HepG2 (cell line): Measurements from ENCODE around the gene LITAF. TPM values are rescaled to one million over a fixed set of nuclear protein-coding genes. Genes with fewer than 3 reads are reported as not detected.

ENCODE experiments used
- ATAC-seq: fragments of 200-7000 bp; cut with Tn5 transposase; 3 replicates; pipeline ENCODE4 v1.9.1; 2020; ENCODE audit warnings: mild to moderate bottlenecking, moderate library complexity
- BruUV-seq: library from RNA; stranded (reverse); fragments of 400-500 nt; replicated peaks from 2 replicates; lab custom pipeline; 2021; lab: Mats Ljungman, UMichigan
- CTCF ChIA-PET: fragments of 300-600 bp; formaldehyde crosslinking; extraction: SDS; loops from one replicate; lab custom pipeline; 2021; ENCODE audit warnings: low total read pairs, inconsistent platforms, low intra/inter-chr PET ratio; lab: Yijun Ruan, JAX
- POLR2A ChIA-PET: fragments of 350-600 bp; sonication (Branson Sonifier 250); formaldehyde crosslinking; loops from one replicate; lab custom pipeline; 2020; ENCODE audit warnings: antibody characterized with exemption, inconsistent platforms; lab: Yijun Ruan, JAX
- DNase-seq: peaks from one replicate; pipeline ENCODE4 v3.0.0-alpha.2; 2015; ENCODE audit warnings: low spot score
- FAIRE-seq: peaks from 3 replicates; lab custom pipeline; 2011; peaks lifted over from hg19 to GRCh38; lab: Jason Lieb, UNC
- H2AFZ ChIP-seq: one replicate; pipeline ENCODE4 v1.6.1; 2011; ENCODE audit warnings: low read length, inconsistent platforms
- H3K27ac ChIP-seq: fragments of 300-600 bp; 3 replicates; pipeline ENCODE4 v1.8.0; 2011; ENCODE audit warnings: mixed run types, mild to moderate bottlenecking, mixed read lengths, low read length, inconsistent platforms; ENCODE audit not compliant: insufficient read depth; ENCODE audit errors: extremely low read length
- H3K27me3 ChIP-seq, 2 experiments: fragments of 200-600 bp in 1 of 2; 2 replicates in 1 of 2; 3 replicates in 1 of 2; pipeline versions ENCODE4 v1.6.0 to v1.8.0; 2011; ENCODE audit warnings: low read length in 2 of 2, mild to moderate bottlenecking in 2 of 2, moderate library complexity in 2 of 2, inconsistent platforms in 1 of 2; ENCODE audit not compliant: insufficient read depth in 2 of 2, control insufficient read depth in 1 of 2
- H3K36me3 ChIP-seq, 2 experiments: fragments of 200-600 bp in 1 of 2; replicated peaks in 1 of 2; 2 replicates in 1 of 2; 3 replicates in 1 of 2; pipeline versions ENCODE4 v1.5.1 to v1.8.0; 2011; ENCODE audit warnings: low read length in 2 of 2, inconsistent platforms in 1 of 2; ENCODE audit not compliant: insufficient read depth in 2 of 2, control insufficient read depth in 1 of 2
- H3K4me1 ChIP-seq: 2 replicates; pipeline ENCODE4 v1.5.1; 2012; ENCODE audit warnings: low read length, inconsistent platforms; ENCODE audit not compliant: insufficient read depth
- H3K4me2 ChIP-seq: 2 replicates; pipeline ENCODE4 v1.6.0; 2011; ENCODE audit warnings: low read depth, low read length, inconsistent platforms
- H3K4me3 ChIP-seq, 3 experiments: fragments of 200-600 bp in 1 of 3; sonication (generic), shearing (Covaris generic) in 1 of 3; replicated peaks in 1 of 3; 2 replicates each; pipeline ENCODE4 v1.5.1; 2011 to 2016; ENCODE audit warnings: low read length in 3 of 3, inconsistent platforms in 2 of 3, low read depth in 2 of 3, mild to moderate bottlenecking in 2 of 3, control low read depth in 1 of 3, mixed read lengths in 1 of 3; ENCODE audit not compliant: insufficient read depth in 1 of 3
- H3K79me2 ChIP-seq: one replicate; pipeline ENCODE4 v1.6.1; 2011; ENCODE audit warnings: low read length, inconsistent platforms; ENCODE audit not compliant: insufficient read depth
- H3K9ac ChIP-seq: 2 replicates; pipeline ENCODE4 v1.6.0; 2011; ENCODE audit warnings: mild to moderate bottlenecking, low read depth, low read length, inconsistent platforms; ENCODE audit not compliant: insufficient read depth
- H3K9me3 ChIP-seq: 2 replicates; pipeline ENCODE4 v1.5.1; 2012; ENCODE audit warnings: mild to moderate bottlenecking, low read length
- H4K20me1 ChIP-seq: 2 replicates; pipeline ENCODE4 v1.6.0; 2011; ENCODE audit warnings: inconsistent platforms, mild to moderate bottlenecking, low read length, moderate library complexity; ENCODE audit not compliant: insufficient read depth
- DMAP1 ChIP-seq: IDR thresholded peaks from 2 replicates; pipeline ENCODE4 v1.6.1; 2016
- YEATS4 ChIP-seq: sonication (generic); formaldehyde crosslinking; IDR thresholded peaks from 2 replicates; pipeline ENCODE4 v1.4.0; 2020; ENCODE audit warnings: missing genetic modification reagents, borderline replicate concordance
- ZNF768 ChIP-seq: sonication (generic); formaldehyde crosslinking; IDR thresholded peaks from 2 replicates; pipeline ENCODE4 v1.4.0; 2020; ENCODE audit warnings: missing genetic modification reagents
- ZNF776 ChIP-seq: sonication (generic); formaldehyde crosslinking; IDR thresholded peaks from 2 replicates; pipeline ENCODE4 v1.4.0; 2020; ENCODE audit warnings: mild to moderate bottlenecking, missing genetic modification reagents
- WGBS: methylation state at CpG from one replicate; pipeline ENCODE4 v1.1.6; 2017; ENCODE audit warnings: low lambda C conversion rate; 5-methylcytosine and 5-hydroxymethylcytosine counted together
- in situ Hi-C: cut with HindIII; loops from 2 replicates; pipeline ENCODE4 v1.10.0; 2017; ENCODE audit warnings: low pct_unique_long_range_greater_than_20kb; ENCODE audit not compliant: extremely low pct_ligation_motif_present
- intact Hi-C: fragments of 100-400 bp; cut with micrococcal nuclease; formaldehyde crosslinking; loops from one replicate; pipeline ENCODE4 v1.10.0; 2022; ENCODE audit not compliant: unreplicated experiment
- polyA plus RNA-seq, 8 experiments: library from polyadenylated mRNA; depleted of rRNA in 3 of 8; stranded (reverse) in 7 of 8; unstranded in 1 of 8; fragments of >200 nt; fragmentation: Illumina TruSeq in 4 of 8; extraction: Trizol in 4 of 8; gene quantifications; 2 replicates each; pipeline versions ENCODE4 v1.2.1 to v1.2.3, GENCODE V29; 2011 to 2016; ENCODE audit warnings: low read depth in 4 of 8, missing spikeins in 1 of 8, mixed read lengths in 1 of 8; ENCODE audit not compliant: insufficient read depth in 1 of 8
- total RNA-seq, 5 experiments: library from RNA; depleted of rRNA; stranded (reverse); fragments of >200 nt; fragmentation: Illumina TruSeq; extraction: Trizol; gene quantifications; 2 replicates each; pipeline ENCODE4 v1.2.3, GENCODE V29; 2016; ENCODE audit warnings: low read depth in 1 of 5

LITAF gene
- total and polyA plus RNA-seq, 2 of the 13 experiments (the other 11 are each of a cell fraction or from before 2014, with no cell fraction given): 80.1 to 141 TPM

DNA sequence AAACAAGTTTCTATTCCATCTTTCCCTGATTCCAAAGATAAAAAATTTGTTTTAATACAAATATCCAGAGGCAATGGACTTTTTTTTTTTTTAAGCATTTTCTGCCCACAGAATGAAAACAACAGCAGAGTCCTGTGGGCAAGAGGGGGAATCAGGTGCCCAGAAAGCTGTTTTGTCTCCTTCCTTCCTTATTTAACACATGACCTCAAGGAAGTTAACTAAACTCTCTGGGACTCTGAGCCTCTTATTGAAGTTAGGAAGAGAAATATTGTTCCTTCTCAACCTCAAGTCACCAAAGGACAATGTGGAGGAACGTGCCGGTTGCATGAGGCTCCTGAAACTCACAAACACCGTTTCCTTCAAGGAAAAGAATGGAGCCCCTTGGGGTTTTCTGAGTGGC is 34.9 kb downstream of the LITAF start:
- ATAC-seq (no peak), DNase-seq (no peak), FAIRE-seq (no peak)
- ChIA-PET CTCF (no interaction called here), POLR2A (no interaction called here)
- H3K4me2 ChIP-seq: no peak overlapping the region
- intact Hi-C loops: no loop called here
- H2AFZ ChIP-seq: no peak overlapping the region
- H4K20me1 ChIP-seq: no peaks in the 10 kb centered on the region
- no TSS peak for BruUV-seq
- peaks cover 55 to 89% of the 10 kb centered on the region in 2 experiments for H3K36me3 ChIP-seq
- no peak overlapping the region for H3K4me3 ChIP-seq
- TF ChIP-seq YEATS4 (CRISPR knock-in tag) (no peak), DMAP1 (no peak)
- 98% methylated on average over 3 of the region's 3 CpGs for WGBS
- no peaks in the 10 kb centered on the region for H3K27me3 ChIP-seq
- H3K9me3 ChIP-seq: peaks cover 17% of the 10 kb centered on the region
- peaks cover 2% of the 10 kb centered on the region for H3K79me2 ChIP-seq
- H3K4me1 ChIP-seq: no peaks in the 10 kb centered on the region
- no peak overlapping the region for H3K9ac ChIP-seq
- in situ Hi-C loops: no loop called here
- H3K27ac ChIP-seq: no peak overlapping the region

DNA sequence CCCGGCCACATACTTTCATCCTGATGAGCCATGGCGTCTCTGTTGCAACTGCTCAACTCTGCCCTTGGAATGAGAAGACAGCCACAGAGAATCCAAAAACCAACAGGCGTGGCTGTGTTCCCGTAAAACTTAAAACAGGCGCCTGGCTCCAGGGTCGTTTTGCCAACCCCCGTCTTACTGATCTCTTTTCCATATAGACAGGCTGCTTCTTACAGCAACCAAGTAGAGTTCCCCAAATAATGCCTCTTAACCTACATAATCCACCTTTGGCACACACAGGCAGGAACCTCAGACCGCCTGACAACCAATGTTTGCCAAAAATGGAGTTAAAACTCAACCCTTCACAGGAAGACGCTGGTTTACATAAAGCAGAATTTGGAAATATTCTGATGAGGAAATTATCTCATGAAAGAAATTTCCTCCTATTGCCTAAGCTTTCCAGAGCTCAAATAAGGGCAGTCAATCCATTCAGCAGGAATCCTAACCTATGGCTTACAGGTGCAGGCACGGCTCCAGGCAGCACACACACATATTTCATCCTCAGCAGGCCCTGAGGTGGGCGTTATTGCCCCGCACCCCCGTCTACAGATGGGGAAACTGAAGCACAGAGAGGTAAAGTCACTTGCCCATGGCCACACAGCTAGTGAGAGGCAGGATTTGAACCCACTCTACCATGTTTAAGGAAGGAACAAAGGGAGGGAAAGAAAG is 35.8 kb downstream of the LITAF start:
- in situ Hi-C loops: no loop called here
- no peak for TF ChIP-seq ZNF776 (CRISPR knock-in tag)
- TF ChIP-seq ZNF768: peak; percentile 93
- Histone ChIP-seq H3K4me3 (no peak overlapping the region), H3K4me1 (no peaks in the 10 kb centered on the region), H2AFZ (no peak overlapping the region), H3K27me3 (no peaks in the 10 kb centered on the region), H3K27ac (no peak overlapping the region), H4K20me1 (no peaks in the 10 kb centered on the region), H3K9me3 (peaks cover 8% of the 10 kb centered on the region), H3K36me3 (peaks cover 47 to 80% of the 10 kb centered on the region in 2 experiments), H3K9ac (no peak overlapping the region), H3K79me2 (no peaks in the 10 kb centered on the region), H3K4me2 (no peak overlapping the region)
- ChIA-PET CTCF (no interaction called here), POLR2A (no interaction called here)
- ATAC-seq: no peak
- intact Hi-C loops: no loop called here
- WGBS: 96% methylated on average over 13 of the region's 13 CpGs
- BruUV-seq: no TSS peak
- no peak for DNase-seq
- FAIRE-seq: no peak
